GM10847 (cell line): Measurements from ENCODE around the gene PTPRZ1.

Source experiments
- POLR2A ChIP-seq: IDR thresholded peaks from 2 replicates; pipeline ENCODE4 v1.6.1; 2011; ENCODE audit not compliant: insufficient read length; ENCODE audit errors: extremely low read depth

PTPRZ1 gene

DNA sequence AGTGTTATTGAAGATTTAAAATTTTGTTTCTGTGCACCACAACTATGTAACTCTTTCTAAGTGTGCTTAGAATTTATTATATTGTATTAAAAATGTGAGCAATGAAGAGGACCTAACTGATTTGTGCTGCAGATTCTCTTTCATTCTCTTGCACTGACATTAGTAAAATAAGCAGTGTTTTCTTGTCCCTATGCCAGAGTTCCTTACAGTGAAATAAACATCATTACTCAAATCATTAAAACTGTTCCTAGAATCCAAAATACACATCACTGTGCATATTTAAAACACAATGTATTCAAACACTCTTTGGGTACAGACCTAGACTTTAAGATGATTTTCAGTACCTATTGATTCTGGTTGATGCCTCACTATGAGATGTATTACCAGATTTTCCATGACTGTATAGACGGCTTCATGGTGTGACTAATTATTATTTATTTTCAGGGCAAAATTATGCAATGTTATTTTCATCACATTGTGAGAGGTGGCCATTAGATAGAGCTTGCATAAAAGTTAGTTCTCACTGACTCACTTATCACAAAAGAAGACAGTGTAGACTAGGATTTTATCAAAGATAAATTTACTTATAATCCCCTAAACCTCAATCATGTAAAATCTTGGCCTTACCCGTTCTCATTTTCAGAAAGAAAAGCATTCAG is 93.4 kb downstream of the PTPRZ1 start:
- no peak for TF ChIP-seq POLR2A

DNA sequence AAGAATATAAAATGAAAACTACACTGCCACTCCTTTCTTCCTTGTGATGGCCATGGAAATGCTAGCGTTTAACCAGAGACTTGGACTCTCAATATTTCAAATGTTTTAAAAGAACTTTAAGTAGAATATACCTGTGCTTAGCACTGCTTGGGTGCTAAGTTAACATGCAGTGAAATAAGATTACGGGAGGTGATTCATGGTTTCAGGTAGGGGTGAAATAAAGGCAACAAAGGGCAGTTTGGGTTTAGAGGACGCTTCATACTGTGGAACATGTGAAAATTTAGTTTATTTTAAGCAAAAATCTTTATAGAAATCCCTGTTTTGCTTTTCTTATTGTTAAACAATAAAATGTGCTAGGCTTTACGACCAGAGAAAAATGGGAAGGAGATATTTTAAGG is 94.0 kb downstream of the PTPRZ1 start:
- no peak for TF ChIP-seq POLR2A

DNA sequence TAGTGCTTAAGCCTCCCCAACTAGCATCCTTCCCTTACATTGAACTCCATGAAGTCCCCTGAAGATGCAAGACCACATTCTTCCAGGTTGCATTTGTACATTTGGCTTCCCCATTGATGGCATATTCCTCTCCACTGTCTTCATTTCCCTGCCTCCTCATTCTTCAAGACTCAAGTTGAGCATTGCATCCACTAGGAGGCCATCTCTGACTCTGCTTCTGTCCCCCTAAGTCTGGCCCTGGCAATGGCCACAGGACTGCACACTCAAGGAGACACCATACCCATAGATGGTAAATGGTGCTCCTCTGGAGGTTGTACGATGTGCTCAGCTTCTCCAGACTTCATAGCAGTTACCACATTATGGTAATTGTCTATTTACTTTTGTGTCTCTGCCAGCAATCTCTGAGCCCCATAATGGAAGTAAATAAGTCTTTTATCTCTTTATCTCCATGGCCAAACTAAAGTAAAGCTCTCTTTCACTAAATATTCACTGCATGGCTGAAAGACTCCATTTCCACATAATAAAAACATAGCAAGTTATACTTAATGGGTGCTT is 112.6 kb downstream of the PTPRZ1 start:
- no peak for TF ChIP-seq POLR2A

DNA sequence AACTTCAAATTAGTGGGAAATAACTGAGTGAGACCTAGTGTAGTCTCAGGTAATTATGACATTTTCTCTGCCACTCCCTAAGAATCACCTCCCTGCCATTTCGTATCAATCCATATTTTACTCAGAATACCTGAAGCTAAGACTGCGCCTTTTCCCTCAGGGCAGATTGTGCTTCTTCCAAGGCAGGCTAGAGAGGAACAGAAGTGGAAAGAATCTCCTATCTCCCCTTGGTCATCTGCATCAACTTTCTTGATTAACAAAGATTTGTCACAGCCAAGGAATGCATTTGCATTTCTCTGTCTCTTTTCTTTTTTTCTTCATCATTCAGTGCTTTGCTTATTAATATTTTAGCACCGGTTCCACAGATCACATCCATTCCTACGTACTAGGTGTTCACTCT is 119.1 kb downstream of the PTPRZ1 start:
- no peak for TF ChIP-seq POLR2A

DNA sequence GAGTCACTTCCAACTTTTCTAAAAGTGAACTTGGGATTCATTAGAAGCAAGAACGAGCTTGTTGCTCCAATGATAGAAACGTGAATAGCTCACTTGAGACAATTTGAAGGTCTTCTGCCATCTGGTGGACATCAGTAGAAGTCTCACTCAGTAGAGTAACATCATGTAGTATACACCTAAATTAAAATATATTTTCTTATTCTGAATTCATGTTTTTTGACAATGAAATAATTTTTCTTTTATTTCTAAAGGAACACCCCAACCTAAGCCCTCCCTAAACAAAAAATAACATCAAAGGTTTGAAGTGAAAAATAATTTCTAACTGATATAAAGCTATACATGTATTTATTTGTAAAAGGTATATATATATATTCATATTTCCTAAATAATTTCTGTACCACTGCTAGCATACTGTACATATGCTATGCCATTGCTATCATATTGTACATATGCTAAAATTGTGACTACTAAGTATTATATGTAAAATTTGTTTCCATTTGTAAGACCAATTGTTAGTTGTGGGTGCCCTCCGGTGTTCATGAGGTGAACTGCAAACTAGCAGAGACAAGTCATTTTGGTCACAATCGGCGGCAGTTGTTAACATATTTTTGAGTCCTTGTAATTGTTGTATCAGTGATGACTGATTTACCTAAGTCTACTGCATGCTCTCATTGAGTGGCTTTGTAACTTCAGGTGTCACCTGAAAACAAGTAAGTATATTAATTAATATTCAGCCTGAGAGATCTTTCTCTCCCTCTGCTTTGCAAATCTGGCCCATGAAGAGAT is 121.9 kb downstream of the PTPRZ1 start:
- no peak for TF ChIP-seq POLR2A

DNA sequence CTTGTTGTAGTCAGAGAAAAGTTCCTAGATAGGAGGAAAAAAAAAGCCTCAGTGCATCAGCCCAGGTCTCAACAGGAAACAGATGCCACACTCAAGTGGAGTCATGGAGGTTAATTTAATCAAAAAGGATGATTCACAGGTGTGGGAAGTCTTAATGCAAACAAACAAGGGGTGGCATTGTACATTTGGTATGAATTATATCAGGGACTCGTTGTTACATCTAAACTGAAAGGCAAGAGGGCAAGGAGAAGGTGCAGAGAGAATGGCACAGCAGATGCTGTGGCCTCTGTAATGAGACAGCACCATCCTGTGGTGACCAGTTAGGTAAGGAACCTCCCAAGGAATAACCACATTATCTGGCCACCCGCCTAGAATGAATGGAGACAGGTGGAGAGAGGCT is 133.7 kb downstream of the PTPRZ1 start:
- TF ChIP-seq POLR2A: no peak

DNA sequence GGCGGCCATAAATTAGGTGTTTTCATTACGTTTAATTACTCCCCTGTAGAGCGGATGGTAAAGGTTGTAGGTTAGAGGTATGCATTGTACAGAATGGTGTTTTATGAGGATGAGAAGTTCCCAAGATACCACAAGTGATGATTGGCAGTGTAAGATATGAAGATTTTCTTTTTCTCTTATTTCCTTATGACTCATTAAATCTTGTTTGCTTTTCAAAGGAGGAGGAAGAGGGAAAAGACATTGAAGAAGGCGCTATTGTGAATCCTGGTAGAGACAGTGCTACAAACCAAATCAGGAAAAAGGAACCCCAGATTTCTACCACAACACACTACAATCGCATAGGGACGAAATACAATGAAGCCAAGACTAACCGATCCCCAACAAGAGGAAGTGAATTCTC is 137.2 kb downstream of the PTPRZ1 start:
- TF ChIP-seq POLR2A: no peak

DNA sequence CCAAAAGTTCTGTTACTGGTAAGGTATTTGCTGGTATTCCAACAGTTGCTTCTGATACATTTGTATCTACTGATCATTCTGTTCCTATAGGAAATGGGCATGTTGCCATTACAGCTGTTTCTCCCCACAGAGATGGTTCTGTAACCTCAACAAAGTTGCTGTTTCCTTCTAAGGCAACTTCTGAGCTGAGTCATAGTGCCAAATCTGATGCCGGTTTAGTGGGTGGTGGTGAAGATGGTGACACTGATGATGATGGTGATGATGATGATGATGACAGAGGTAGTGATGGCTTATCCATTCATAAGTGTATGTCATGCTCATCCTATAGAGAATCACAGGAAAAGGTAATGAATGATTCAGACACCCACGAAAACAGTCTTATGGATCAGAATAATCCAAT is 140.1 kb downstream of the PTPRZ1 start:
- TF ChIP-seq POLR2A: no peak

DNA sequence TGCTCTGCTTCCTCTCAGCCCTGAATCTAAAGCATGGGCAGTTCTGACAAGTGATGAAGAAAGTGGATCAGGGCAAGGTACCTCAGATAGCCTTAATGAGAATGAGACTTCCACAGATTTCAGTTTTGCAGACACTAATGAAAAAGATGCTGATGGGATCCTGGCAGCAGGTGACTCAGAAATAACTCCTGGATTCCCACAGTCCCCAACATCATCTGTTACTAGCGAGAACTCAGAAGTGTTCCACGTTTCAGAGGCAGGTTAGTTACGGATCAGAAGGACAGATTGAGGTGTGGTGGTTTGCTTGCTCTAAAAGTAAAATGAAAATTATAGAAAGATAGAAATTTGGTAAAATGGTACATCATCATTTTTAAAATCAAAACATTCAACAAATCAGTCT is 140.7 kb downstream of the PTPRZ1 start:
- TF ChIP-seq POLR2A: no peak

DNA sequence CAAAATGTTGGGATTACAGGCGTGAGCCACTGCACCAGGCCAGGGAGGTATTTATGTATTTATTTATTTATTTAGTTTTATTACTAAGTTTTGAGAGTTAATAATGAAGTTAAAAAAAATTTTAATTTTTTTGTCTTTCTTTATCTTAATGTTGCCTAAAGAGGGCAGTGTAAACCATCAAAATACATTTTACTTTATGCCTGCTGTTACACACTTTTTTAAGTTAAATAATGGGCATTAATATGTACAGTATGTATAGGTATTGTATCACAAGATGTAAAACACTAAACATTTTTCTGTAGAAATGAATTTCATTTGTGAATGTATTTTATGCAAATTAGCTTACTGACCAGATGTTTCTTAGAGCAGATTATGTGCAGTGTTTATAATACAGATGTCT is 141.7 kb downstream of the PTPRZ1 start:
- no peak for TF ChIP-seq POLR2A

DNA sequence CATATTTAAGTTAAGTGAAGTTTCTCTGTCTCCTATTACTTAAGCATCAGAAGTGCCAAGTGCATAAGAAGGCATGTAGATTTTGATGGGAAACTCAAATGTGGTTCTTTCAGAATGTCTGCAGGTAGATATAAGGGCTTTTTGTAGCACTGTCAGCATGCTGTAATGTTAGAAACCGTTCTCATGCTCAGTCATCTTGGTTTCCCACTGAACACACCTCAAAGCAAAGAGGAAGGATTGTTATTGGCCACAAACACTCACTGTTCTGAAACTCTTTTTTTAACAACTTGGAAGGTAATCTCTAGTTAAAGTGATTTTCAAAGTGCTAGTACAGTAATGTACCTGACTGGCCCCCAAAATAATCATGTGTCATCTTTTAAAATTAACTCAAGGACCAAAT is 145.1 kb downstream of the PTPRZ1 start:
- no peak for TF ChIP-seq POLR2A

DNA sequence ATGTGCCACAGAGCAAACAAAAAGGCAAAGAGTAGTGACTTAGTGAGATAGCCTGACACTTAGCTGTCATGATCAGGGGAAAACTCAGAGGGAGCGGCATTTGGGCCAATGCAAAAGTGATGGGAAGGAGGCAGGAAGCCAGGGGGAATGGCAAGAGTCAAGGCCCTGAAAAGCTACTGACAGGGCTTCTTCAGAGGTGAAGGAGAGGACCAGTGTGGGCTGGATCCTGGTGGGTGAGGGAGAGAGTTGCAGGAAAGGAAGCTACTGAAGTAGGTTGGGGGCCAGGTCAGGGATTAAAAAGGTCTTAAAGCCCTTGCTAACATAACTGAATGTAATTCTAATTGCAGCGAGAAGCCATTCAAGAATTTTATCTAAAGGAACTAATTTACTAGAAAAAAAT is 154.1 kb downstream of the PTPRZ1 start:
- no peak for TF ChIP-seq POLR2A

DNA sequence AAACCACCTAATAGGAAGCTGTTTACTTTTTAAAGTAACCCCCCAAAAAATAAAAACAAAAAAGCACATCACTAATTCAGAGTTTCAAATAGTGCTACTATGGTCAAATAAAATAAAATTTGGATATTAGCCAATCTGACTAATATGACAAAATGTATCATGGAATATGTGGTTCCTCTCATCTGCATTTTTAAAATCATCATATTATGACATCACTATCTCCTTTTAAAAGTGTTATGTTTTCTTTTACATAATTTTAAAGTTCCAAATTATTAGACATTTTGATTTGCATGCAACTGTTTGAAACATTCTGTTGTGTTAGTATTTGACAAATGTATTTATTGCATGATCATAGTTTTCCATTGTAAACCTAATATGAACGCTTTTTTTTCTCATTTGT is 160.7 kb downstream of the PTPRZ1 start:
- TF ChIP-seq POLR2A: no peak

DNA sequence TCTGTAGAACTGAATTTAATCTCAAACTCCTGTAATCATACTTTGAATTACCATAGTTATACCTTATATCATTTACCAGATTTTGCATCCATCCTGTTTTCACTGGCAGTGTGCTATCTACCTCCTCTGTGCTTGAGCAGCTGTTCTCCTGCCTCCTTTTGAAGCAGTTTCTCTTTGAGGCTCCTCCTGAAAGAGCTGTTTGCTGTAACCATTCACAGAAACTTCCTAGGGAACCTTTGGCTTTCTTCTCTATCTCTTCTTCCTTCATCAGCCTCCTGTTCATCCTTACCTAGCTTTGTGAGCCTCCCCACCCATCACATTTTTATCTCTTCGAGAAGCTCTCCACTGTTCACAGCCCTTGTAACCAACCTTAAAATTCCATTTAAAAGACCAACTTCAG is 162.9 kb downstream of the PTPRZ1 start:
- no peak for TF ChIP-seq POLR2A

DNA sequence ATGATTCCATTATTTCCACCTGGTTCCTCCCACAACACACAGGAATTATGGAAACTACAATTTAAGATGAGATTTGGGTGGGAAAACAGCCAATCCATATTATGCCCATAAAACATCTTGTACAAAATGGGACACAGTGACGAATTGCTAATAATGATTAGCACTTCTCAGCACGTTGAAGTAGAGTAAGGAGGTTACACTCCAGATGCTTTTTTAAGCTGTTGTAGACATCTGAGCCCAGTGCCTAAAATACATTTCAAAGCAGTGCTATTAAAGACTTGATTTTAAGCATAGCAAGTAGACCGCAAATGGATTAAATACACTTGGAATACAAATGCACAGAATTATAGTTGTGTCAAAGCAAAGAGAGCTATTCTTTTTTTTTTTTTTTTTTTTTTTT is 165.2 kb downstream of the PTPRZ1 start:
- TF ChIP-seq POLR2A: no peak

DNA sequence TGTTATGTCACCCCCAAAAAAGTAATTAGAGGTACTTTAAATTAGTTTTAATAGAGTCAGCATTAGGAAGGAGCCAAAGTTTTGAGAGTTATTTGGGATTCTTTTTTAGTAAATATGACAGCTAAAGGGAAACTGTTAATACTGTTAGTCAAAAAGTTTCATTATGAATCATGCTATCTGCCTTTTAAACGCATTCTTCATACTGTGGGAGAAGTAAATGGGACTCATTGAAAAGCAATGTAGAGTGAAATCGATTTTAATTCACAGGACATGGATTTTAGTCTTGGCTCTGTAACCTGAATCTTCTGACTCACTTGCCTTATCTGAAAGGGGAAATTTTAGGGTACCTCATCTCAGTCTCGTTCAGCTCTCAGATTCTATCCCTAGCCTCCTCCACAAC is 165.9 kb downstream of the PTPRZ1 start:
- TF ChIP-seq POLR2A: no peak
